Measurements from ENCODE around the gene FEM1C. TPM values are rescaled to one million over a fixed set of nuclear protein-coding genes. Genes with fewer than 3 reads are reported as not detected.

Gene FEM1C
- total RNA-seq, 1 donor from 2014 or later: 33.7 TPM

- DNase-seq (ENCODE audit: low spot score): no peak
Measured at GRCh38 chr5:115478281-115478680, 66.3 kb downstream of the FEM1C start.

GRCh38 chr5:115477581-115477980, 67.0 kb downstream of the FEM1C start:
- DNase-seq (ENCODE audit: low spot score): no peak

GRCh38 chr5:115475788-115476187, 68.8 kb downstream of the FEM1C start:
- no peak for DNase-seq (ENCODE audit: low spot score)

GRCh38 chr5:115472271-115473025, 72.1 kb downstream of the FEM1C start:
- no peak for DNase-seq (ENCODE audit: low spot score)

GRCh38 chr5:115471345-115472063, 73.1 kb downstream of the FEM1C start:
- peak; percentile 29 for DNase-seq (ENCODE audit: low spot score)

- no peak for DNase-seq (ENCODE audit: low spot score)
Measured at GRCh38 chr5:115470921-115471320, 73.7 kb downstream of the FEM1C start.

Other genes starting within 250 kb of the FEM1C start
- gene CCDC112, start 248.1 kb downstream of the FEM1C start, total RNA-seq (ENCODE audit: insufficient read depth, low replicate concordance): 8.4 TPM
- gene TICAM2, start 57.7 kb upstream of the FEM1C start, total RNA-seq (ENCODE audit: insufficient read depth, low replicate concordance): 3.1 TPM
- 103 TPM for gene TMED7, start 81.3 kb upstream of the FEM1C start, total RNA-seq (ENCODE audit: insufficient read depth, low replicate concordance)